Bronchus fibroblast of lung (primary cell): ENCODE measurements around the gene CDK8. TPM values are rescaled to one million over a fixed set of nuclear protein-coding genes. Genes with fewer than 3 reads are reported as not detected.

Source experiments
- total RNA-seq: library from RNA; depleted of rRNA; stranded (reverse); fragments of >200 nt; gene quantifications from 2 replicates; pipeline ENCODE4 v1.2.3, GENCODE V29; 2015

Gene CDK8
- 8.9 and 10.8 TPM in 2 replicates for total RNA-seq

DNA sequence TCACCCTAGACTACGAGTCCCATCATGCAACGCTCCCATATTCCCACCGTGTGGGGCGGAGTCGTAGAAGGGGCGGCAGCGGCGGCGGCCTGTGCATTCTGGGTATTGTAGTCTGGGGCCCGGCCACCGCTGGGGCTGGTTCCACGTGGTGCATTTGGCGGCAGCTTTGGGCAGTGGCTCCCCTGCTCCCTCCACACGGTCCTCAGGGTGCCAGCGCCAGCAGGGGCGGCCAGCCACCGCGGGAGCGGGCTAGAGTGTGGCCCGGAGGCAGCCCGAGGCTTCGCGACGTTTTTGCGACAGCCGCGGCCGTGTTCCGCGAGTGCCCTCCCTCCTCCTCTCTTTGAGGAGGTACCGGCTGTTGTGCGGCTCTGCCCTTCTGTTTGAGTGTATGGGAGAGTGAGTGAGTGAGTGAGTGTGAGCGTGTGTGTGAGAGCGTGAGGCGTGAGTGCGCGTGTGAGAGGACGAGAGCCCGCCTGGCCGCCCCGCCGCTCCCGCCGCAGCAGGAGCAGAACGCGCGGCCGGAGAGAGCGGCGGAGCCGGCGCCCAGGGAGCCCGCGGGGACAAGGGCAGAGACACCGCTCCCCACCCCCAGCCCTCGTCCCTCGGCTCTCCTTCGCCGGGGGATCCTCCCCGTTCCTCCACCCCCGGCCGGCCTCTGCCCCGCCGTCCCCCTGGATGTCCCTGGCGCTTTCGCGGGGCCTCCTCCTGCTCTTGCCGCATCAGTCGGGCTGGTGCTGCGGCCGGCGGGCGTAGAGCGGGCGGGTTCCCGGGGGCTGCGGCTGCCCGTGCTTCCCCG, at the start of gene CDK8:
CDK8 (plus strand) TSS at position 343 of the 796 bp plus-strand sequence. CDS start 513 bp downstream, outside the sequence.

DNA sequence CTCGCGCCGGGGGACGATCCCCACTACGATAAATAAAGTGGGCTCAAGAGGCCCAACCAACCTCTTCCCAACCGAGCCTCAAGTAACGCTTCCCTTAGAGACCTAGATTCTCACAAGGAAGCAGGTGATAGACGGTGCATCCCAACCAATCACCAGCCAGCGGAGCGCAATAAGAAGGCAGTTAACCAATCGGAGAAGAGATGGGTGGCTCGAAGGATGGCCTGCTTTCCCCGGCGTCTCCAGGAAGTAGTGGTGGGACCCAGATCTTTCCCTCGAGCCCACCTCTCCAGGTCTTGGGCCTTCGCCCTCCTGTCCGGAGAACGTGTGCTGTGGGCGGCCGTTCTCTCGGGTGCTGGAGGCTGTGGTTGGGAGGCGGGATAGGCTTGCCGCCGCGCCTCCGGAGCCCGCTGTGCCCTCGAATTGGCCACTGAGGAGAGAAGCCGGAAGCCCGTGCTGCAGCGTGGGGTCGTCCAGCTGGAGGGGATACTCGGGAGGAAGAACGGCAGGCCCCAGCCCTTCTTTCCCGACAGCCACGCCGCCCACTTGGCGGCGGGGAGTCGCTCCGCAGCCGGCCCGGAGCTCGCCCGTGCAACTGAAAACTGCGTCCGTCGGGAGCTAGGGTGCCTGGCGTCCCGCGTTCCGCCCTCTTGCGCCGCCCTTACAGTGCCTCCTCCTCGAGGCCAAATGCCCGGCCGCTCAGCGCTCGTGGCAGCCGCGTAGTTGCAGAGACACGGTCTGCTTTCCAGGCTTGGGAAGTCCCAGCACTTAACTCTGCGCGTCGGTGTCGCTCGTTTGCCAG, 32.0 kb upstream of the CDK8 start, which contains the start of gene RNF6:
RNF6 (minus strand) TSS at position 594 of the 799 bp plus-strand sequence. CDS start 2,665 bp downstream, outside the sequence.

Other genes starting within 250 kb of the CDK8 start
- 0.17 and 0.30 TPM in 2 replicates for gene SHISA2, start 202.1 kb upstream of the CDK8 start, total RNA-seq
- 14.9 and 16.3 TPM in 2 replicates for gene RNF6, start 31.8 kb upstream of the CDK8 start, total RNA-seq